GM18520 (cell line): Measurements from ENCODE around the gene IGF1.
"Not testable (repeated sequence)": the region's sequence is repeated elsewhere in the genome, so short reads cannot be mapped to it uniquely, and the experiment has no call there.

Experiments
- ATAC-seq: cut with Tn5 transposase; IDR thresholded peaks from one replicate; pipeline ENCODE4 v1.9.1; 2021; ENCODE audit not compliant: unreplicated experiment

Gene IGF1

GRCh38 chr12:102462795-102463465 is 17.4 kb downstream of the IGF1 start:
- no peak for ATAC-seq

DNA sequence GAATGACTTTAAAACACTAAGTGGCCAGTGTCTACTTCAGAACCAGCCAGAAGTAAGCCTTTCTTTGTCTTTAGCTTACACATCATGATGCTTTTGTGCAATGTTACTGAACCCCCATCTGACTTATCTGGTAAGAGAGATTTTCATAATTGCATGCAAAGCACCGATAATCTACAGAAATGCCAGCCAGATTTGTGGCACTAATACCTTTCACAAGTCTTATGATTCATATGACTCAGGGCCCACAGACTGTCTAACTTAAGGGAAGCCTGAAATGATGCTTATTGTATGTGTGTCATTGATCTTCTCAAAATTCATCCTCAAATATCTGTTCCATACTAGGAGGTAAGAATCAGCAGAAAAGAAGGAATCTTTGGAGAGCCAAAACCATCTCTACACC is 18.0 kb downstream of the IGF1 start:
- no peak for ATAC-seq

GRCh38 chr12:102461501-102461900 is 18.9 kb downstream of the IGF1 start:
- ATAC-seq, result no peak

DNA sequence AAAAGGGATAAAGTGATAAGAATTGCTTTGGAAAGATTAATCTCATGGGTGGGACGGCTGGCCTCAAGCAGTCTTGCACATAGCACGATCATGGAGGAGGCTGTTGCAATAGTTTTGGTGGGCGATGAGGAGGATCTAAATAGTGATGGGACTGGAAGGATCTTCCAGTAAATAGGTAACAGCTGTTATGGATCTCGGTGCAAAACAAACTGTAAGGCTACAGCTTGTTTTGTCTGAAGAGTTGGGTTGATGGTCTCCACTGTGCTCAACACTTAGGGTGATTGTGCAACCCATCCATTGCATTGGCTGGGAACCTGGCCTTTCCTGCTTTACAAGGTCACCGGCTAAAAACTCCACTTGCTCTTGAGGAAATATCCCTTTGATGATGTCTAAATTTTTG is 21.0 kb downstream of the IGF1 start:
- no peak for ATAC-seq

DNA sequence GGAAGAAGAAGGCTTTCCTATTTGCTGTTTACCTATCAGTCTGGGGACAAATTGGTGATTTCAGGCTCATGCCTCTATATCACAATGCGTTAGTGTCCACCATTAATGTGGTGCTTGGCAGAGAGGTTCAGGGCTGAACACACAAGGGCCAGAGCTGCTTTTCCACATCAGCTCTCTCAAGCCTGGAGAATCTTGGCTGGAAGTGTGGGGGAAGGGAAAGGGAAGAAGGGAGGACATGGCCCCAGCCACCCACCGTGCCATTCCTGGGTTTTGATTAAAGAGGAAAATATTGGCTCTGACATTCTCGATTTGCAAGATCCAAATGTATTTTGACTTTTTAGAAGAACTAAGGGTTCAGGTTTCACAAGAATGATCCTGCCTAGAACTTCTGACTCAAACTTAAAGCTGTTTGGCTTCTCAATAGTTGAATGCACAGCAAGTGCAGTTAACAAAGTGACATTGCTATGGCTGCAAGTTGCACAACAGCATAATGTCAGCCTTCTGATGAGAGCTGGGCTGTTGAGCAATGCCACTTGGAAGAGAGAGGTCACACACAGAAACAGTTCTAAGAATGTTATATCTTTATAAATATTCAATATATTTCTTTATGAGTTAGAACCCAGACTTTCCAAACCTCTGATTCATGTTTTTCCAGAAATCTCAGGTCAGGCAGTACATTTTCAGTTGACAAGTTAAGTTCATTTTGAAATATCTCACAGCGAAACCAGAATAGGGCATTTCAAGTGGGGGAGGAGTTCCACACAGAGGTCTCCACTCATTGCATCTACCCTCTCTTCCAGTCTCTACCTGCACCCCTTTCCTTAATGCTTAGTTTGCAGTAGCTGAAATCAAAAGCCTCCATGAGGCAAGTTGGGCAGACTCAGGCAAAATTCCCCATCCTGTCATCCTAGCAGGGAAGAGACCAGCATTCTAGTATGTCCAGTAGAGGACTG is 25.3 kb downstream of the IGF1 start:
- no peak for ATAC-seq

DNA sequence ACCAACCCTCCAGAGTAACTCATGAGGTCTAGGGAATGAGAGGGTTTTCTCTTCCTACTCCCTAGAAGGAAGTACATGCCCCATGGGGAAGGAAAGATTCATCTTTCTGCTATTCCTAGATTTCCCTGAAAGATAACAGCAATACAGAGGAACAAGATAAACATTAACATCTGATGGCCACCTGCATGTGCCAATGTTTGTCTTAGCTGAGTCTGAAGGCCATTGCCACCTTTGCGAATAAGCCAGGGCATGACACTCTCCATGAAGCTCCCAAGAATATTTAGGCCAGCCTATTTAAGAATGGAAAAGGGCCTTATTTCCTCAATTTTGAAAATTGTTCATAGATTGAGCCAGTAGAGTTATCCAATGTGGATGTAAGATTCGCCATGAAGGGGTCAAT is 26.0 kb downstream of the IGF1 start:
- ATAC-seq, result no peak

GRCh38 chr12:102452605-102453004 is 27.8 kb downstream of the IGF1 start:
- no peak for ATAC-seq

DNA sequence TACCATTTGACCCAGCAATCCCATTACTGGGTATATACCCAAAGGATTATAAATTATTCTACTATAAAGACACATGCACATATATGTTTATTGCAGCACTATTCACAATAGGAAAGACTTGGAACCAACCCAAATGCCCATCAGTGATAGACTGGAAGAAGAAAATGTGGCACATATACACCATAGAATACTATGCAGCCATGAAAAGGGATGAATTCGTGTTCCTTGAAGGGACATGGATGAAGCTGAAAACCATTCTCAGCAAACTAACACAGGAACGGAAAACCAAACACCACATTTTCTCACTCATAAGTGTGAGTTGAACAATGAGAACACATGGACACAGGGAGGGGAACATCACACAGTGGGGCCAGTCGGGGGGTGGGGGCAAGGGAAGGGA is 31.3 kb downstream of the IGF1 start:
- ATAC-seq, result not testable (repeated sequence)

GRCh38 chr12:102447426-102447825 is 32.9 kb downstream of the IGF1 start:
- ATAC-seq, result not testable (repeated sequence)

DNA sequence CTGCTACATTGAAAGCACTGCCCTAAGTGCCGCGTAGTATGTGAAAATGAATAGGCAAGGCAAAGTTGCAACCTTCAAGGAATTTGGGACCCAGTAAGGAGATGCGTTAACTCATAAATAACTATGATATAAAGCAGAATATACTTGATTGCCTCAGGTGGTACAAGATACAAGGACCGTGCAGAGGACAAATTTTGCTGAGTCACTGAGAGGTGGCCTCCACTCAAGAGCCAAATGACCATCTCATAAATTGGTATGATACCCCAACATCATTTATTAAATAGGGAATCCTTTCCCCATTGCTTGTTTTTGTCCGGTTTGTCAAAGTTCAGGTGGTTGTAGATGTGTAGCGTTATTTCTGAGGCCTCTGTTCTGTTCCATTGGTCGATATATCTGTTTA is 35.7 kb downstream of the IGF1 start:
- no peak for ATAC-seq

DNA sequence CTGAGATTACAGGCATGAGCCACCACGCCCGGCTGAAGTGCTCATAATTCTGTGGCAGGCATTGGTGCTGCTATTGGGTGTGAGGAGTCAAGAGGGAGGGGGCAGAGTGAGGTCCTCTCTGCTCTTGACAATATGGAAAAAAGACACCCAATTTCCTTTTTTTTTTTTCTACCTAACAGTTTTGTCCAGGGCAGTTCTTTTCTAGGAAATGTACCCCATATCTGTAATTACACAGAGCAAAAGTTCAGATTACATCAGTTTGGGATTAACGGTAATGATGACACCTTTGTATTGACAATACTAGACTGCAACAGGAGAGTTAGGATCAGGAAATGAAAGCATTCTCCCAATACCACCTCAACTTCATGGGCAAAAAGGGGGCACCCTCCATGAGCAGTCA is 36.3 kb downstream of the IGF1 start:
- ATAC-seq, result no peak

- no peak for ATAC-seq
Measured at GRCh38 chr12:102441077-102441596, 39.2 kb downstream of the IGF1 start.

- ATAC-seq, result no peak
Measured at GRCh38 chr12:102439426-102440405, 40.6 kb downstream of the IGF1 start.

- no peak for ATAC-seq
Measured at GRCh38 chr12:102438827-102439210, 41.5 kb downstream of the IGF1 start.

GRCh38 chr12:102438047-102438826 is 42.1 kb downstream of the IGF1 start:
- ATAC-seq, result no peak

GRCh38 chr12:102437511-102437910 is 42.9 kb downstream of the IGF1 start:
- no peak for ATAC-seq

GRCh38 chr12:102436867-102437266 is 43.5 kb downstream of the IGF1 start:
- no peak for ATAC-seq

DNA sequence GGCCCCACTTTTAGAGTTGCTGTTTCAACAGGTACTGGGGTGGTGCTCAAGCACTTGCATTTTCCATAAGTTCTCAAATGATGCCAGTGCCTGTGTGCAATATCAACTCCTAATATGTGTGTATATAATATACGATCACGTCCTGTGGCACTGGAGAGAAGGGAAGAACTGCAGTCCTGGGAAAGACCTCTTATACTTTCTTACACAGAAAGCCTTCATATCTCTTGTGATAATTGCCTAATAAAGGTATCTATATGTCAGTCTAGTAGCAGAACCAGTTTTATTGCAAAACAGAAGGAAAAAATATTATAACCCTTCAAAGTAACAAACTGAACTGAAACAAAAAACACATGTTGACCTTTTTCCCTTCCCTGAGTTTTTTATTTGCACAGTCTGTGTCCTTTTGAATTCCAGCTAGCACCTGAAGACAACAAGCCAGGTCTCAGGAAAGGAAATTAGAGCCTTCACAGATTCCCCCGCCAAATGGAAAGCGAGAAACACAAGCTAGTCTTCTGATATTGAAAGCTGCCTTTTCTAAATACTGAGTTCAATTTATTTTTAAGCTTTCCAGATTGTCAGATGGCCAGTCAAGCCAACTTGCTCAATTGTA is 44.4 kb downstream of the IGF1 start:
- ATAC-seq, result no peak

DNA sequence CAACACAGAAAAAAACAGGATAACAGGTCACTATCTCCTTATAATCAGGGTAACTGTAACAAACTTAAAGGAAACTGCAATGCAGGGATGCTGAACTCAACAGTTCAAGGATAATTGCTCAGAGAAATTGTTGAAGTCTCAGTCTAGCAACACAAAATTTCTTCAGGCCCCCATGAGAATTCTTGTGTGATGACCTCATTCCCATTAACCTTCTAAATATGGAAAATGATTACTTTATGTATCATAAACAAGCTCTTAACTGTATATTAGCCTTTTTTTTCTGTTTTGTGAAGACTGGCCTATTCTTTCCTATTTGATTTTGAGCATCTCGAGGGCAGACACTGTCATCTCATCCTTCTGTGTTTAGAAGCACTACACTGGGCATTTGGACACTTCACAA is 47.1 kb downstream of the IGF1 start:
- no peak for ATAC-seq

GRCh38 chr12:102430661-102431060 is 49.7 kb downstream of the IGF1 start:
- no peak for ATAC-seq
